ACC112 (cell line): ENCODE measurements around the gene ZNF480.
"Not testable (repeated sequence)": the region's sequence is repeated elsewhere in the genome, so short reads cannot be mapped to it uniquely, and the experiment has no call there.

ENCODE experiments used
- H2AFZ ChIP-seq: fragments of 200-600 bp; sonication (generic); one replicate; pipeline ENCODE4 v1.6.0; 2017; ENCODE audit warnings: antibody characterized with exemption, low read length; ENCODE audit not compliant: unreplicated experiment
- H3K27ac ChIP-seq: fragments of 200-600 bp; sonication (generic); 2 replicates; pipeline ENCODE4 v1.5.1; 2014; ENCODE audit warnings: low read depth, mild to moderate bottlenecking, antibody characterized with exemption, low read length, moderate library complexity
- H3K27me3 ChIP-seq: fragments of 200-600 bp; sonication (generic); 2 replicates; pipeline ENCODE4 v1.6.1; 2014; ENCODE audit warnings: mild to moderate bottlenecking, antibody characterized with exemption, low read length, moderate library complexity, mixed read lengths; ENCODE audit not compliant: insufficient read depth
- H3K36me3 ChIP-seq: fragments of 200-600 bp; sonication (generic); 2 replicates; pipeline ENCODE4 v1.6.1; 2016; ENCODE audit warnings: mild to moderate bottlenecking, antibody characterized with exemption, low read length, moderate library complexity, mixed read lengths; ENCODE audit not compliant: insufficient read depth
- H3K4me1 ChIP-seq: fragments of 200-600 bp; sonication (generic); one replicate; pipeline ENCODE4 v1.6.1; 2016; ENCODE audit warnings: low read length, mixed read lengths; ENCODE audit not compliant: insufficient read depth, unreplicated experiment, control insufficient read depth
- H3K4me3 ChIP-seq: fragments of 200-600 bp; sonication (generic); 2 replicates; pipeline ENCODE4 v1.5.1; 2014; ENCODE audit warnings: mild to moderate bottlenecking, low read depth, low read length
- H3K79me2 ChIP-seq: fragments of 200-600 bp; sonication (generic); one replicate; pipeline ENCODE4 v1.6.0; 2016; ENCODE audit warnings: low read length; ENCODE audit not compliant: control insufficient read depth, unreplicated experiment, insufficient read depth

The ZNF480 gene

DNA sequence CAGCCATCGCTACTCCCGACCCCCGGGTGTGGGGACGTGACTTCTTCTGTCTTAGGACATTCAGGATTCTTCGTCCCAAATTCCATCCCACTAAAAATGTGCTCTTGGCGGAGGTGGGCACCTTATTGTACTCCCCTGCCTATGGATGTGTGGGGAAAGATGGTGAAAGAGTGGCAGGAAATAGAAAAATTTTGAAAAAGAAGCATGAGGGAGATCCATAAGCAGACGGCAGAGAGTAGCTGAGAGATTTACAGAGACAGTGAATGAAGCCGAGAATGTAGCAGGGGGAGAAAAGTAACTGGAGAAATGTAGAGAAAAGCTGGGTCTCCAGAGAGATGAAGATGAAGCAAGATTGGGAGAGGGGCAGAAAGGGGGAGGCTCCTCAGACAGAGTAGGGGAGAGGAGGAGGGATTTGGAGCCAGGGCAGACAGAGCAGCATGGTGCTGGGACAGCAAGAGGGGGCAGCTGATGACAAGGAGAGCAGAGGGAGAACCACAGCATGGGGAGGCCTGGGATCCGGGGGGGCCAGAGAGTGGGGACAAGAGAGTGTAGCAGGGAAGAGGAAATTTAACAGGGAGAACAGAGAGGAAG is 39.9 kb downstream of the ZNF480 start:
- Histone ChIP-seq H3K79me2 (no peaks in the 10 kb centered on the region), H3K36me3 (0 out of 2 replicates have a peak, but pooled peaks cover 3% of the 10 kb centered on the region), H3K4me1 (no peaks in the 10 kb centered on the region), H2AFZ (peak overlapping the region; percentile 74), H3K27me3 (no peaks in the 10 kb centered on the region), H3K4me3 (peak overlapping the region; percentile 96), H3K27ac (peak overlapping the region; percentile 62; the same call in 1 of the 2 replicates)

DNA sequence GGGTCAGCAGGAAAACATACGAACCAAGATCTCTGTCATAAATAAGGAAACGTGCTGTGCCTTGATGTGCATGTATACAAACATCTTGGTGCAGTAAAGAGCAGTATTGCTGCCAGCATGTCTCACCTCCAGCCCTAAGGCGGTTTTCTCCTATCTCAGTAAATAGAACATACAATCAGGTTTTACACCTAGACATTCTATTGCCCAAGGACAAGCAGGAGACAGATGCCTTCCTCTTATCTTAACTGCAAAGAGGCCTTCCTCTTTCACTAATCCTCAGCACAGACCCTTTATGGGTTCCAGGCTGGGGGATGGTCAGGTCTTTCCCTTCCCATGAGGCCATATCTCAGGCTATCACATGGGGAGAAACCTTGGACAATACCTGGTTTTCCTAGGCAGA is 42.1 kb downstream of the ZNF480 start:
- H2AFZ ChIP-seq, H3K36me3 ChIP-seq, H3K4me1 ChIP-seq, H3K27me3 ChIP-seq, H3K27ac ChIP-seq, H3K79me2 ChIP-seq, H3K4me3 ChIP-seq: not testable (repeated sequence)

DNA sequence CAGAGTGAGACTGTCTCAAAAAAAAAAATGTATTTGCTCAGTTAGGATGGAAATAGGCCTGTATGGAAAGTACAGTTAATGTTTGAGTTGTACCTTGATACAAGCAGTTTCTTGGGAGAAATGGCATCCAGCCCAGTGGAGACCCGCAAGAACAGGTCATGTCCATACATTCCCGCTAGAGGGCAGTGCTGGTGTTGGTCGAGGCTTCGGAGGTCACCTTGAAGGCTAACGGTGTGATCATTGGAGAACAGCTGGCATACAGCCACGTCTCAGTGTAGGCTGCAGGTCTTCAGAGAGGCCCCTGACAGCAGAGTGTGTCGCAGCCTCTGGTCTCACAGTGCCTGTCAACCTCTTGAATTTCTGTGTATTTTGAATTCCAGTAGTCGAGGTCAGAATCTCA is 46.6 kb downstream of the ZNF480 start:
- H2AFZ ChIP-seq = no peak overlapping the region
- peaks cover 7% of the 10 kb centered on the region for H3K36me3 ChIP-seq

DNA sequence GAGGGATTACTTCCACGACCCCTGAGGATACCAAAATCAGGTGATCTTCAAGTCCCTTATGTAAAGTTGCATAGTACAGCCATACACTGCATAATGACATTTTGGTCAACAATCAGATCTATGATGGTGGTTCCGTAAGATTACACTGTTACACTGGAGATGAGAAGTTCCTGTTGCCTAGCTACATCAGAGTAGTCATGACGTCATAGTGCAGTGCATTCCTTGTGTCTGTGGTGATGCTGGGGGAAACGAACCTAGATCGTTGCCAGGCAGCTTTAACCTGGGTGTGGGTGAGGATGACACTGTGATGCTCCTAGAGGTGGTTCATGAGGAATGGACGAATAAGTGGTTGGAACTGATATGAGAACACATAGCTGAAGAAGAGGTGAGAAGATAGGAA is 48.2 kb downstream of the ZNF480 start:
- no peak overlapping the region for H3K27ac ChIP-seq
- no peak overlapping the region for H2AFZ ChIP-seq

More for the DNA sequence above, 46.6 kb downstream of the ZNF480 start:
- Histone ChIP-seq H3K79me2 (no peaks in the 10 kb centered on the region), H3K4me3 (no peak overlapping the region), H3K27me3 (no peaks in the 10 kb centered on the region), H3K4me1 (no peaks in the 10 kb centered on the region), H3K27ac (no peak overlapping the region)

DNA sequence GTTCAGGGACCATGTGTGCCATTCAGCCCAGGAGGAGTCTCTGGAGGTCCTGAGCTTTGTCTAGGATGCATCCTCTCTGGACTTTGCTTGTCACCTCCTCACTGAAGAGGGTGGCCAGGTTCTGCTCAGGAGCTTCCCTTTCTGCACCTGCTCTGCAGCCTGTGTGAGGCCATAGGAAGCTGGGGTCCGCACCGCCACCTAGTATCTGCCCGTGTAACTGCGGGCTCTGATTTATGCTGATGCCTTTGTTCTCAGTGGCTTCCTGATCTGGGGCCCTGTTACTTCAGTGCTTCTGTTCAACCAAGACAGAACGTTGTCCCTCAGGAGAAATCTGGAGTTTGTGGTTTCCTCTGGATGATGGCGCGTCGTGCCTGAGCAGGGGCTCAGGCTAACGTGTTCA is 54.5 kb downstream of the ZNF480 start:
- Histone ChIP-seq H3K27me3 (no peaks in the 10 kb centered on the region), H2AFZ (no peak overlapping the region), H3K4me1 (no peaks in the 10 kb centered on the region), H3K79me2 (no peaks in the 10 kb centered on the region), H3K36me3 (peaks cover 29% of the 10 kb centered on the region), H3K4me3 (no peak overlapping the region), H3K27ac (no peak overlapping the region)

More for the DNA sequence above, 48.2 kb downstream of the ZNF480 start:
- Histone ChIP-seq H3K4me3 (no peak overlapping the region), H3K79me2 (no peaks in the 10 kb centered on the region), H3K4me1 (no peaks in the 10 kb centered on the region), H3K27me3 (no peaks in the 10 kb centered on the region), H3K36me3 (peaks cover 7% of the 10 kb centered on the region)

DNA sequence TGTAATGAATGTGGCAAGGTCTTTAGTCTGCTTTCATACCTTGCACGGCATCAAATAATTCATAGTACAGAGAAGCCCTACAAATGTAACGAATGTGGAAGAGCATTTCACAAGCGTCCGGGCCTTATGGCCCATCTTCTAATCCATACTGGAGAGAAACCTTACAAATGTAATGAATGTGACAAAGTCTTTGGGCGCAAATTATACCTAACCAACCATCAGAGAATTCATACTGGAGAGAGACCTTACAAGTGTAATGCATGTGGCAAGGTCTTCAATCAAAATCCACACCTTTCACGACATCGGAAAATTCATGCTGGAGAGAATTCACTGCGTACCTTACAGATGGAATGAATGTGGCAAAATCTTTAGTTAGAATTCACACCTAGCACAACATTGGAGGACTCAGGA is 69.5 kb downstream of the ZNF480 start:
- Histone ChIP-seq H3K27me3 (no peaks in the 10 kb centered on the region), H3K4me1 (peaks cover 4% of the 10 kb centered on the region), H3K27ac (no peak overlapping the region), H3K4me3 (no peak overlapping the region), H3K79me2 (peaks cover 7% of the 10 kb centered on the region), H2AFZ (no peak overlapping the region), H3K36me3 (peaks cover 19% of the 10 kb centered on the region)

DNA sequence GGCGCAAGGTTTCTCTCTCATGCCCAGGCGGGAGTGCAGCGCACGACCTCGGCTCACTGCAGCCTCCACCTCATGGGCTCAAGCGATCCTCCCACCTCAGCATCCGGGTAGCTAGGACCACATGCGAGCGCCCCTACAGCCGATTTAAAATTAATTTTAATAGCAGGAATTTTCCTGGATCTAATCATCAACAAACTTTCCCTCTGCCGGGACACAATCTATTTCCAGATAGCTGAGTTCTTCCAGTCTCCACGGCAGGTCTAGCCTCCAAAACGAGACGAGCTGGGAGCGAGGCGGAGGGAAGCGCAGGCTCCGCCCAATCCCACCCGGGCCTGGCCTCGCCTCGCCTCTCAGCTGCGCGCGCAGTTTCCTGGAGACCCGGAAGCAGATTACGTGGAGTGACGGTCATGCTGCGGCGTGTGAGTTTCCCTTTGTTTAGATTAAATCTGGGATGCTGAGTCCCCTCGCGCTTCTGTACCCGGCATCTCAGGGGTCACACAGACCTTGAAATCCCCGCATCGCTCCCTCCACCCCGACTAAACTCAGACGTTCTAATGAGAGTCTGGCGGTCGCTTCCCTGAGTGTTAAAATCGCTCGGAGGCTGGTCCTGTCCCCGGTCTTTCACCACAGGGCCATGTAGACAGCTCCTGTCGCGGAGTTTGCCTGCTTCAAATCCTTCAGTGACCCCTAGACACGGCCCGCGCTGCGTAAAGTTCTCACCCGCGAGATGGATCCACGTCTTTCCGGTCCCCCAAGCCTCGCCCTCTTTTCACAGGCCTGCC is 72.8 kb downstream of the ZNF480 start, which contains the start of gene ZNF880:
TSS of gene ZNF880 (plus strand) at position 365 of the 782 bp plus-strand sequence. CDS start at position 408, 43 bp downstream.
- no peaks in the 10 kb centered on the region for H3K27me3 ChIP-seq
- H3K27ac ChIP-seq = peak within 1 kb of the TSS; percentile 99
- H3K4me3 ChIP-seq = peak within 1 kb of the TSS; percentile 88
- H3K36me3 ChIP-seq = peaks cover 30% of the 10 kb centered on the region
- H3K79me2 ChIP-seq = peaks cover 11% of the 10 kb centered on the region
- peak within 1 kb of the TSS; percentile 98 for H2AFZ ChIP-seq
- peaks cover 4% of the 10 kb centered on the region for H3K4me1 ChIP-seq

DNA sequence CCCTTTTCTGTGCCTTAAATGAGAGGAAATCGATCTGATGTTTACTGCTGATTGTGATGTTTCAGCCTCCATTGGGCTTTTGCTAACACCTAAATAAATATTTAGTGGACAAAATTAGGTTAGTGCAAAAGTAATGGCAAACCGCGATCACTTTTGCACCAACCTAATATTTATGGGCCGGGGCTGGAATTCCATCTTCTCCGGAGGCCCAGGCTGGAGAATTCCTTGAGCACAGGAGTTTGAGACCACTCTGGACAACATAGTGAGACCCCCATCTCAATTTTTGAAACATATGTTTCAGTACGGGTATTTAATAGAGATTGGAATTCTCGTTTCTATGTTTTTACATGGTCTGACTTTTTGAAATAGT is 73.4 kb downstream of the ZNF480 start:
- H2AFZ ChIP-seq = peak overlapping the region; percentile 98
- H3K4me3 ChIP-seq = peak overlapping the region; percentile 88

More for the DNA sequence above, 73.4 kb downstream of the ZNF480 start:
- H3K27ac ChIP-seq = peak overlapping the region; percentile 99
- H3K27me3 ChIP-seq = no peaks in the 10 kb centered on the region
- H3K4me1 ChIP-seq = peaks cover 4% of the 10 kb centered on the region
- peaks cover 30% of the 10 kb centered on the region for H3K36me3 ChIP-seq
- peaks cover 11% of the 10 kb centered on the region for H3K79me2 ChIP-seq
